ENCODE data around the gene INPP5F.
A peak's percentile ranks its signal among the peaks of the same experiment; 100 is the strongest.

Gene INPP5F

GRCh38 chr10:119775529-119775928 is 49.7 kb downstream of the INPP5F start:
- no peak overlapping the region for H3K4me3 ChIP-seq (ENCODE audit: control insufficient read depth, low read depth, low read length)
- DNase-seq (ENCODE audit: low read depth), result no peak
- TF ChIP-seq CTCF (conservative IDR thresholded peaks at IDR 0.05; ENCODE audit: control insufficient read depth, insufficient read depth, low read depth, low read length), result no peak

- DNase-seq (ENCODE audit: low read depth), result peak; percentile 52
- TF ChIP-seq CTCF (conservative IDR thresholded peaks at IDR 0.05; ENCODE audit: control insufficient read depth, insufficient read depth, low read depth, low read length), result no peak
- H3K4me3 ChIP-seq (ENCODE audit: control insufficient read depth, low read depth, low read length), result no peak overlapping the region
Observed at GRCh38 chr10:119776536-119776935, 50.7 kb downstream of the INPP5F start.

- no peak overlapping the region for H3K4me3 ChIP-seq (ENCODE audit: control insufficient read depth, low read depth, low read length)
- no peak for DNase-seq (ENCODE audit: low read depth)
- TF ChIP-seq CTCF (conservative IDR thresholded peaks at IDR 0.05; ENCODE audit: control insufficient read depth, insufficient read depth, low read depth, low read length), result no peak
Observed at GRCh38 chr10:119777686-119778085, 51.8 kb downstream of the INPP5F start.

GRCh38 chr10:119778776-119779445 is 53.1 kb downstream of the INPP5F start:
- TF ChIP-seq CTCF (conservative IDR thresholded peaks at IDR 0.05; ENCODE audit: control insufficient read depth, insufficient read depth, low read depth, low read length), result no peak
- no peak for DNase-seq (ENCODE audit: low read depth)
- H3K4me3 ChIP-seq (ENCODE audit: control insufficient read depth, low read depth, low read length), result no peak overlapping the region

- no peak for DNase-seq (ENCODE audit: low read depth)
- H3K4me3 ChIP-seq (ENCODE audit: control insufficient read depth, low read depth, low read length), result no peak overlapping the region
- TF ChIP-seq CTCF (conservative IDR thresholded peaks at IDR 0.05; ENCODE audit: control insufficient read depth, insufficient read depth, low read depth, low read length), result no peak
Observed at GRCh38 chr10:119780879-119781480, 55.1 kb downstream of the INPP5F start.

GRCh38 chr10:119781498-119781897 is 55.6 kb downstream of the INPP5F start:
- H3K4me3 ChIP-seq (ENCODE audit: control insufficient read depth, low read depth, low read length), result no peak overlapping the region
- TF ChIP-seq CTCF (conservative IDR thresholded peaks at IDR 0.05; ENCODE audit: control insufficient read depth, insufficient read depth, low read depth, low read length), result no peak

More at GRCh38 chr10:119781498-119781897, 55.6 kb downstream of the INPP5F start:
- DNase-seq (ENCODE audit: low read depth), result no peak
